Activated T-helper 9 cell treated with anti-CD3 and anti-CD28 coated beads, Interleukin-2, amount 50 U/mL, for 16 hours (primary cell): ENCODE results near the gene ORM2.
"Not testable (repeated sequence)": the region's sequence is repeated elsewhere in the genome, so short reads cannot be mapped to it uniquely, and the experiment has no call there.

Experiments used
- DNase-seq: peaks from one replicate; pipeline ENCODE4 v3.0.0-alpha.2; 2020; ENCODE audit warnings: low read depth

ORM2 gene

GRCh38 chr9:114332474-114333040 is 2.9 kb downstream of the ORM2 start:
- DNase-seq: not testable (repeated sequence)

- not testable (repeated sequence) for DNase-seq
These were observed 4.0 kb downstream of the ORM2 start for GRCh38 chr9:114333718-114334117.

GRCh38 chr9:114334490-114334889 is 4.8 kb downstream of the ORM2 start:
- no peak for DNase-seq

GRCh38 chr9:114335745-114336144 is 6.1 kb downstream of the ORM2 start:
- DNase-seq: no peak

GRCh38 chr9:114336157-114336556 is 6.5 kb downstream of the ORM2 start:
- DNase-seq: no peak

GRCh38 chr9:114336699-114337395 is 7.2 kb downstream of the ORM2 start:
- no peak for DNase-seq

GRCh38 chr9:114338187-114338586 is 8.5 kb downstream of the ORM2 start:
- DNase-seq: no peak

GRCh38 chr9:114339130-114339908 is 9.7 kb downstream of the ORM2 start:
- peak; percentile 45 for DNase-seq

GRCh38 chr9:114341152-114341830 is 11.6 kb downstream of the ORM2 start:
- DNase-seq: no peak

GRCh38 chr9:114341991-114342390 is 12.3 kb downstream of the ORM2 start:
- no peak for DNase-seq

GRCh38 chr9:114342755-114343440 is 13.2 kb downstream of the ORM2 start:
- no peak for DNase-seq

GRCh38 chr9:114343471-114344187 is 14.0 kb downstream of the ORM2 start:
- DNase-seq: no peak

- DNase-seq: no peak
These were observed 14.5 kb downstream of the ORM2 start for GRCh38 chr9:114344188-114344566.

GRCh38 chr9:114344692-114345091 is 15.0 kb downstream of the ORM2 start:
- no peak for DNase-seq

- no peak for DNase-seq
These were observed 15.9 kb downstream of the ORM2 start for GRCh38 chr9:114345493-114346065.

GRCh38 chr9:114346146-114346545 is 16.5 kb downstream of the ORM2 start:
- DNase-seq: no peak

- DNase-seq: no peak
These were observed 18.0 kb downstream of the ORM2 start for GRCh38 chr9:114347675-114348074.

- DNase-seq: no peak
These were observed 18.7 kb downstream of the ORM2 start for GRCh38 chr9:114348261-114348905.

GRCh38 chr9:114348906-114349482 is 19.3 kb downstream of the ORM2 start:
- peak; percentile 76 for DNase-seq
